K562 (cell line): ENCODE results near the gene FERMT3. TPM values are rescaled to one million over a fixed set of nuclear protein-coding genes. Genes with fewer than 3 reads are reported as not detected.
A peak's percentile ranks its signal among the peaks of the same experiment; 100 is the strongest.

Source experiments
- ATAC-seq: fragments of 200-7000 bp; cut with Tn5 transposase; 3 replicates; pipeline ENCODE4 v1.9.1; 2020; ENCODE audit warnings: moderate library complexity
- BruUV-seq: library from RNA; stranded (reverse); fragments of 400-500 nt; replicated peaks from 2 replicates; lab custom pipeline; 2021; lab: Mats Ljungman, UMichigan
- CTCF ChIA-PET: fragments of 300-600 bp; formaldehyde crosslinking; extraction: SDS; loops from one replicate; lab custom pipeline; 2021; ENCODE audit warnings: low intra/inter-chr PET ratio; lab: Yijun Ruan, JAX
- POLR2A ChIA-PET: fragments of 300-600, 350-650 bp; sonication (Branson Sonifier 250); formaldehyde crosslinking; extraction: SDS; loops from one replicate; lab custom pipeline; 2021; ENCODE audit warnings: antibody characterized with exemption, inconsistent platforms; lab: Yijun Ruan, JAX
- DNase-seq, 4 experiments: peaks; one replicate each; pipeline versions ENCODE4 v3.0.0 to v3.0.0-alpha.2; 2011 to 2018; ENCODE audit warnings: low spot score in 3 of 4, mixed read lengths in 3 of 4; ENCODE audit errors: extremely low read depth in 1 of 4
- FAIRE-seq: peaks from 2 replicates; lab custom pipeline; 2011; peaks lifted over from hg19 to GRCh38; lab: Jason Lieb, UNC
- H2AFZ ChIP-seq: 2 replicates; pipeline ENCODE4 v1.6.0; 2011; ENCODE audit warnings: low read depth, low read length, control low read depth, inconsistent platforms
- H3K27ac ChIP-seq: fragments of 200-600 bp; 3 replicates; pipeline ENCODE4 v1.8.0; 2011; ENCODE audit warnings: low read depth, mild to moderate bottlenecking, control low read depth, inconsistent platforms, low read length, moderate library complexity, mixed read lengths; ENCODE audit errors: extremely low read depth
- H3K27me3 ChIP-seq, 2 experiments: fragments of 300-600 bp in 1 of 2; 2 replicates in 1 of 2; 3 replicates in 1 of 2; pipeline versions ENCODE4 v1.6.0 to v1.8.0; 2011; ENCODE audit warnings: inconsistent platforms in 2 of 2, low read length in 2 of 2, mild to moderate bottlenecking in 1 of 2, mixed read lengths in 1 of 2, moderate library complexity in 1 of 2; ENCODE audit not compliant: control insufficient read depth in 2 of 2, insufficient read depth in 2 of 2
- H3K36me3 ChIP-seq: fragments of 300-600 bp; 3 replicates; pipeline ENCODE4 v1.8.0; 2011; ENCODE audit warnings: mild to moderate bottlenecking, low read length, inconsistent platforms; ENCODE audit not compliant: control insufficient read depth, insufficient read depth
- H3K4me1 ChIP-seq, 2 experiments: fragments of 200-600 bp in 1 of 2; replicated peaks in 1 of 2; 2 replicates in 1 of 2; 3 replicates in 1 of 2; pipeline versions ENCODE4 v1.5.1 to v1.8.0; 2011; ENCODE audit warnings: inconsistent platforms in 2 of 2, low read length in 2 of 2, mild to moderate bottlenecking in 1 of 2, mixed read lengths in 1 of 2, moderate library complexity in 1 of 2; ENCODE audit not compliant: control insufficient read depth in 2 of 2, insufficient read depth in 2 of 2
- H3K4me2 ChIP-seq: 2 replicates; pipeline ENCODE4 v1.6.1; 2011; ENCODE audit warnings: low read length, control low read depth, inconsistent platforms, mixed read lengths; ENCODE audit not compliant: insufficient read depth
- H3K4me3 ChIP-seq: fragments of 200-600 bp; sonication (generic), shearing (Covaris generic); 2 replicates; pipeline ENCODE4 v1.5.1; 2016; ENCODE audit warnings: control low read depth, inconsistent platforms
- H3K79me2 ChIP-seq: fragments of 200-600 bp; 3 replicates; pipeline ENCODE4 v1.8.0; 2011; ENCODE audit warnings: low read length, inconsistent platforms; ENCODE audit not compliant: control insufficient read depth, insufficient read depth
- H3K9ac ChIP-seq, 2 experiments: 2 replicates each; pipeline versions ENCODE4 v1.6.0 to v1.6.1; 2011; ENCODE audit warnings: low read depth in 2 of 2, low read length in 2 of 2, control low read depth in 1 of 2, inconsistent platforms in 1 of 2, mild to moderate bottlenecking in 1 of 2, mixed read lengths in 1 of 2; ENCODE audit not compliant: insufficient read depth in 1 of 2
- H3K9me1 ChIP-seq: one replicate; pipeline ENCODE4 v1.6.0; 2011; ENCODE audit warnings: inconsistent platforms, mild to moderate bottlenecking, low read length, moderate library complexity; ENCODE audit not compliant: control insufficient read depth, insufficient read depth
- H3K9me3 ChIP-seq: replicated peaks from 2 replicates; pipeline ENCODE4 v1.5.1; 2011; ENCODE audit warnings: low read depth, low read length, inconsistent platforms; ENCODE audit not compliant: control insufficient read depth, insufficient read depth
- H4K20me1 ChIP-seq: replicated peaks from 2 replicates; pipeline ENCODE4 v1.6.1; 2011; ENCODE audit warnings: low read length, inconsistent platforms, mixed read lengths; ENCODE audit not compliant: control insufficient read depth, insufficient read depth
- BCOR ChIP-seq: fragments of 450-650 bp; IDR thresholded peaks from 2 replicates; pipeline ENCODE4 v1.6.1; 2016
- CBFA2T3 ChIP-seq: fragments of 450-650 bp; IDR thresholded peaks from 2 replicates; pipeline ENCODE4 v1.6.1; 2017
- CHD7 ChIP-seq: fragments of 200-600 bp; sonication (generic); IDR thresholded peaks from one replicate; pipeline ENCODE4 v1.6.1; 2012; ENCODE audit warnings: mild to moderate bottlenecking, low read depth, low read length, inconsistent platforms
- COPS2 ChIP-seq: fragments of 450-650 bp; conservative IDR thresholded peaks from 2 replicates; pipeline ENCODE4 v1.6.1; 2016; ENCODE audit warnings: mild to moderate bottlenecking, moderate library complexity
- HDGF ChIP-seq: fragments of 450-650 bp; IDR thresholded peaks from 2 replicates; pipeline ENCODE4 v1.6.1; 2016
- KLF6 ChIP-seq: fragments of 250-450 bp; sonication (Bioruptor Pico); IDR thresholded peaks from 2 replicates; pipeline ENCODE4 v1.4.0; 2020; ENCODE audit warnings: mild to moderate bottlenecking, moderate library complexity, borderline replicate concordance
- whole genome bisulfite sequencing: fragments of 100-300 bp; shearing (Covaris generic); methylation state at CpG from one replicate; pipeline ENCODE4 v1.1.6; 2016; ENCODE audit warnings: low coverage, mixed read lengths; ENCODE audit not compliant: insufficient coverage; ENCODE audit errors: missing lambda C conversion rate; 5-methylcytosine and 5-hydroxymethylcytosine counted together
- in situ Hi-C: fragments of 300-500 bp; cut with MboI; formaldehyde crosslinking; loops from 4 replicates; pipeline ENCODE4 v1.15.0; 2018; ENCODE audit warnings: inconsistent platforms, mixed read lengths
- intact Hi-C: fragments of 100-400 bp; cut with micrococcal nuclease; formaldehyde crosslinking; loops from 2 replicates; pipeline ENCODE4 v1.14.2; 2022
- polyA plus RNA-seq, 8 experiments: library from polyadenylated mRNA; depleted of rRNA in 4 of 8; stranded (reverse) in 5 of 8; unstranded in 3 of 8; fragments of >200 nt; fragmentation: Nextera tagmentation in 2 of 8; fragmentation: Illumina TruSeq in 1 of 8; extraction: Ambion mirVana in 2 of 8; extraction: Trizol in 1 of 8; gene quantifications; 2 replicates each; pipeline versions ENCODE4 v1.2.1 to v1.2.3, GENCODE V29; 2011 to 2014; ENCODE audit warnings: inconsistent platforms in 1 of 8, missing spikeins in 1 of 8
- total RNA-seq, 7 experiments: library from RNA; depleted of rRNA in 6 of 7; stranded (reverse); fragments of >200 nt in 6 of 7; fragmentation: Illumina TruSeq in 2 of 7; extraction: Trizol in 2 of 7; gene quantifications; 2 replicates each; pipeline versions ENCODE4 v1.2.1 to v1.2.3, GENCODE V29; 2011 to 2021; ENCODE audit warnings: low replicate concordance in 1 of 7
- TF ChIP-seq, protein P1 (sequence below): sonication (generic); formaldehyde crosslinking; IDR thresholded peaks from 2 replicates; pipeline ENCODE4 v1.8.0; 2022; ENCODE audit warnings: mild to moderate bottlenecking, missing genetic modification reagents
- TF ChIP-seq, protein P2 (sequence below): fragments of 450-650 bp; formaldehyde crosslinking; IDR thresholded peaks from 2 replicates; pipeline ENCODE4 v1.4.0; 2020; ENCODE audit warnings: mild to moderate bottlenecking, moderate library complexity

The FERMT3 gene
- total and polyA plus RNA-seq, 9 of the 15 experiments (the other 6 are each of a cell fraction or from before 2014, with no cell fraction given), result 3.2 to 275 (median 79.7) TPM

GRCh38 chr11:64229744-64230170 is 23.2 kb downstream of the FERMT3 start:
- ATAC-seq, result no peak
- intact Hi-C loops, result loop anchor here (2.0 kb wide), 2 partner anchors 23 to 45 kb away; partner anchors contain the start of gene FERMT3
- 40% methylated on average over 12 of the region's 13 CpGs for WGBS
- no peak for FAIRE-seq
- no peak for DNase-seq
- Histone ChIP-seq H4K20me1 (no peaks in the 10 kb centered on the region), H3K4me2 (peak overlapping the region; percentile 95), H3K4me1 (peaks cover 29 to 82% of the 10 kb centered on the region in 2 experiments), H3K9me1 (peaks cover 1% of the 10 kb centered on the region), H3K9me3 (no peaks in the 10 kb centered on the region), H3K27me3 (no peaks in the 10 kb centered on the region), H3K36me3 (peaks cover 14% of the 10 kb centered on the region; the same call in 2 of the 3 replicates), H3K27ac (peak overlapping the region; percentile 92), H3K4me3 (peak overlapping the region; percentile 76), H2AFZ (peak overlapping the region; percentile 88), H3K9ac (peak overlapping the region; percentile 91 to 96), H3K79me2 (peaks cover 56% of the 10 kb centered on the region)
- ChIA-PET POLR2A (interaction anchor here (0.9 to 1.0 kb wide), 3 partner anchors 10 to 255 kb away, joined by 3 read pairs; partner anchors contain the start of genes COX8A and FERMT3), CTCF (no interaction called here)
- no TSS peak for BruUV-seq
- in situ Hi-C loops, result no loop called here
- TF ChIP-seq HDGF, result no peak
- TF ChIP-seq BCOR, result no peak
- TF ChIP-seq, protein P1, sequence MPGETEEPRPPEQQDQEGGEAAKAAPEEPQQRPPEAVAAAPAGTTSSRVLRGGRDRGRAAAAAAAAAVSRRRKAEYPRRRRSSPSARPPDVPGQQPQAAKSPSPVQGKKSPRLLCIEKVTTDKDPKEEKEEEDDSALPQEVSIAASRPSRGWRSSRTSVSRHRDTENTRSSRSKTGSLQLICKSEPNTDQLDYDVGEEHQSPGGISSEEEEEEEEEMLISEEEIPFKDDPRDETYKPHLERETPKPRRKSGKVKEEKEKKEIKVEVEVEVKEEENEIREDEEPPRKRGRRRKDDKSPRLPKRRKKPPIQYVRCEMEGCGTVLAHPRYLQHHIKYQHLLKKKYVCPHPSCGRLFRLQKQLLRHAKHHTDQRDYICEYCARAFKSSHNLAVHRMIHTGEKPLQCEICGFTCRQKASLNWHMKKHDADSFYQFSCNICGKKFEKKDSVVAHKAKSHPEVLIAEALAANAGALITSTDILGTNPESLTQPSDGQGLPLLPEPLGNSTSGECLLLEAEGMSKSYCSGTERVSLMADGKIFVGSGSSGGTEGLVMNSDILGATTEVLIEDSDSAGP (CRISPR knock-in tag), result no peak
- no peak for TF ChIP-seq KLF6 (CRISPR knock-in tag)
- no peak for TF ChIP-seq COPS2
- TF ChIP-seq CHD7, result no peak
- TF ChIP-seq, protein P2, sequence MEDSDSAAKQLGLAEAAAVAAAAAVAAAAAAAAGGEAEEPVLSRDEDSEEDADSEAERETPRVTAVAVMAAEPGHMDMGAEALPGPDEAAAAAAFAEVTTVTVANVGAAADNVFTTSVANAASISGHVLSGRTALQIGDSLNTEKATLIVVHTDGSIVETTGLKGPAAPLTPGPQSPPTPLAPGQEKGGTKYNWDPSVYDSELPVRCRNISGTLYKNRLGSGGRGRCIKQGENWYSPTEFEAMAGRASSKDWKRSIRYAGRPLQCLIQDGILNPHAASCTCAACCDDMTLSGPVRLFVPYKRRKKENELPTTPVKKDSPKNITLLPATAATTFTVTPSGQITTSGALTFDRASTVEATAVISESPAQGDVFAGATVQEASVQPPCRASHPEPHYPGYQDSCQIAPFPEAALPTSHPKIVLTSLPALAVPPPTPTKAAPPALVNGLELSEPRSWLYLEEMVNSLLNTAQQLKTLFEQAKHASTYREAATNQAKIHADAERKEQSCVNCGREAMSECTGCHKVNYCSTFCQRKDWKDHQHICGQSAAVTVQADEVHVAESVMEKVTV (CRISPR knock-in tag), result no peak
- TF ChIP-seq CBFA2T3, result peak; percentile 47
